GM21367 (cell line): ENCODE results near the gene ODC1.

Experiments
- ATAC-seq: cut with Tn5 transposase; IDR thresholded peaks from one replicate; pipeline ENCODE4 v1.9.1; 2021; ENCODE audit not compliant: unreplicated experiment

ODC1 gene

GRCh38 chr2:10417551-10418335 is 30.4 kb downstream of the ODC1 start:
- no peak for ATAC-seq

DNA sequence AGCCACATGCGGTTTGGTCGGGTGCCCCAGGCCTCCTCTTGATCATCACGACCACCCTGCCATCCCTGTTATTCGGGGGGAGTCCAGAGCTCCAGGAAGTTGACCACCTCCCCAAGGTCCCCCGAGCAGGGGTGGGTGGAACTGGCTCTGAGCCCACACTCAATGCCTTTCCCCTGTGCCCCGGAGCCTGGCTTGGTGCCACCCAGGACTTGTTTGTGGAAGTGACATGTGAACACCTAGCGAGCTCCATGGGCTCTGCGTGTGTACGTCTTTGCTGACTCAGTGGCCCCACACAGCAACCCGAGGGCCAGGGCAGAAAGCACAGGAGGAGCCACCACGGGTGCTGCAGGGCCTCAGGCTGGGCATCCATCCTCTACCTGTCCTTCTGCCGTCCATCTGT is 32.5 kb downstream of the ODC1 start:
- ATAC-seq, result no peak

DNA sequence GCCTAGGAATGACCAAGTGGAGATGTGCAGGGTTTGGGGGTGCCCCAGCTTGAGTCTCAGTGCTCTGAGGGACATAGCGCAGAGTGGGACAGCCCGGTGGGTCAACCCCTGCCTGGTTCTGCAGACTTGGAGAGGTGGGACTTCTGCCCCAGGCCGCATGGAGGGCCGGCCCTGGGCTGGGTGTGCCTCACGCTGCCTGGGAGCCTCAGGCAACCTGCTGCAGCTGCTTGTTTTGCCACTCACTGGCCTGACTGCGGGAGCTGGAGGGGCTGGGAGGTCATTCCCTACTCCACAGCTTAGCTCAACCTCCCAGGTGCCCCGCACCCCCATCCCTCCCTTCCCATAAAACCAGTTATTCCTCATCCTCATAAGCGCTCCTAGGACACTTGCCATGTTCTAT is 33.1 kb downstream of the ODC1 start:
- no peak for ATAC-seq

DNA sequence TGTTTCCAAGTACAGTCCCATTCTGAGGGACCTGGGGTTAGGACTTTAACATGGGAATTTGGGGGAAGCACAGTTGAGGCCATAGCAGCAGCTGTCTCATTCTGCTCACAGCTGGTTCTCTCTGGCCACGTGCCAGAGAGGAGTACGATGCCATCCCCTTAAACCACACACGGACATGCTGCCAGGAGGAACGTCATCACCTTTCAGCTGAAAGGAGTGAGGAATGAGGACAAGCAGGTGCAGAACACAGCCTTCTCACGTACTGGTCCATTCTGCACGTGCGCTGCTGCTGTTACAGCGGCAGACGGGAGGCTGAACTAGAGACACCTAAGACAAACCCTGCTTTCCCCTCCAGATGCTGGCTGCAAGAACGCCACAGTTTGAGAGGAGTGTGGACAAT is 33.5 kb downstream of the ODC1 start:
- ATAC-seq, result no peak

- no peak for ATAC-seq
These were observed 34.1 kb downstream of the ODC1 start for GRCh38 chr2:10413991-10414451.

GRCh38 chr2:10413503-10413902 is 34.6 kb downstream of the ODC1 start:
- ATAC-seq, result no peak

DNA sequence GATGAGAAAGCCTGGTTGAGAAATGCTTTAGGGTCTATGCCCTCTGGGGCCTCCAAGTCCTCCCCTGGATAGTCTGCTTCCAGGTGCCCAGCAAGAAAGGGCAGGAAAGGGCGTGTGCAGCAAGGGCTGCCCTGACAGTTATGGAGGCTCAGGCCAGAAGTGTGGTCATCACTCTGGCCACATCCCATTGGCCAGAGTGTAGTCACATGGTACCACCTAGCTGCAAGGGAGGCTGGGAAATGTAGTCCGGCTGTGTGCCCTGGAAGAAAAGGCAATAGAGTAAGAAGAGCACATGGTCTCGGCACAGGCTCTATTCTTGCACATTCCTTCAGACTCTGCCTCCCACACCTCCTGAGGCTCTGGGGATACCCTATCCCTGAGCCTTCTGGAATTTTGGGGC is 35.7 kb downstream of the ODC1 start:
- peak; percentile 32 for ATAC-seq

- ATAC-seq, result no peak
These were observed 36.6 kb downstream of the ODC1 start for GRCh38 chr2:10411557-10411956.

DNA sequence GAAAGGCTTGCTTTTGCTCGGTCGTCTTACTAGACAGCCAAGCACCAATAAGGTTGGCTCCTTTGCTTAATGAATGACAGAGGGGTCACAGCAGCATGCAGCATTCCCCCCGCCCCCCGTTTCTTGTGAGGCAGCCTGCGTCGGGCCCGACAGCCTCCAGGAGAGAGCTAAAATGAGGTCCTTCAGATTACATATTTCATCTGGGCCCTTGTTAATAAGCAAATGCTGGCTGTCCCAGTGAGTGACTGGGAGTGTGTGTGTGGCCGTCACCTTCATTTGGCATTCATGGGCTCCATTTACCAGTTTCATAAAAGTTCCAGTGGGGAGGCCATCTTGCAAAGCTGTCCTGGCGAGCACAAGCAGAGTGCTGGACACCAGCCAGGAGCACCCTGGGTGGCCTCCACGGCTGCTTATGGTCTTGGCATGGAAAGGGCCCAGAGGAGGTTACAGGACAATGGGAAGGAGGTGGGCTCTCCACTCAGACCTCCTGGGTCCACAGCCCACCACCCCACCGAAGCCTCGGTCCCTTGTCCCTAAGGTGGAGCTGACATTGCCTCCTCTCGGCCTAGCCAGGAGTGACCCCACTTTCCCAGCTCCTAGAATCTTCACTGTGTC is 37.2 kb downstream of the ODC1 start:
- no peak for ATAC-seq

DNA sequence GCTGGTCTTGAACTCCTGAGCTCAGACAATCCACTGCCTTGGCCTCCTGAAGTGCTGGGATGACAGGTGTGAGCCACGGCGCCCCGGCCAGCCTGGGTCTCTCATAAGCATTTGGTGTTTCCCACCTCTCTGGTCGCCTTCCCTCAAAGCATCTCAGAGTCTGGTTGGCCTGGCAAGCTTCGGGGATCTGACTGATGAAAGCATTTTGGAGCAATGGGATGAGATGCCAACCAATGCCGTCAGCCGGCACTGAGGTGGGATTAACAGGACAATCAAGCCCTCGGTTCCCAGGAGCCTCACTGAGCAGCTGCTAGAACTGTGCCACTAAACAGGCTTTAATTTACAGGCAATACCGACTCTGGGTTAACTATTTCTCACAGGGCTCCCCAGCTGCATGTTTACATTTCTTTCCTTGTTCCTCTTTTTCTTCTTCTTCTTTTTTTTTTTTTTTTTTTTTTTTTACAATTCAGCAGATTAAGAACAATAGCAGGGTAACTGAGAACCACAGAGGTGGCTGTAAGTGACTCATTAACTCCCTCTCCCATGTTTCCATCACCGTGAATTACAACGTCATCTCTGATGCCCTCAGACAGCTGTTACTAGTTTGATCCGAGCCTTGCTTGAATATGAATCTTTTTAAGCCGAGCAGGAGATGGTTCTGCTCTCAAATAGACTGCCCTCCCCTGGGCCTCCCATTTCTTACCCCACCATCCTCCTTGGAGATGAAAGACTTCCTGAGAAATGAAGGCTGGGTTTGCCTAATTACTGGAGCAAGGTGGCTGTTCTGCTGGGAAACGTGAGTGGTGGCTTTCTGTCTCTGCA is 37.9 kb downstream of the ODC1 start:
- ATAC-seq, result peak; percentile 54

DNA sequence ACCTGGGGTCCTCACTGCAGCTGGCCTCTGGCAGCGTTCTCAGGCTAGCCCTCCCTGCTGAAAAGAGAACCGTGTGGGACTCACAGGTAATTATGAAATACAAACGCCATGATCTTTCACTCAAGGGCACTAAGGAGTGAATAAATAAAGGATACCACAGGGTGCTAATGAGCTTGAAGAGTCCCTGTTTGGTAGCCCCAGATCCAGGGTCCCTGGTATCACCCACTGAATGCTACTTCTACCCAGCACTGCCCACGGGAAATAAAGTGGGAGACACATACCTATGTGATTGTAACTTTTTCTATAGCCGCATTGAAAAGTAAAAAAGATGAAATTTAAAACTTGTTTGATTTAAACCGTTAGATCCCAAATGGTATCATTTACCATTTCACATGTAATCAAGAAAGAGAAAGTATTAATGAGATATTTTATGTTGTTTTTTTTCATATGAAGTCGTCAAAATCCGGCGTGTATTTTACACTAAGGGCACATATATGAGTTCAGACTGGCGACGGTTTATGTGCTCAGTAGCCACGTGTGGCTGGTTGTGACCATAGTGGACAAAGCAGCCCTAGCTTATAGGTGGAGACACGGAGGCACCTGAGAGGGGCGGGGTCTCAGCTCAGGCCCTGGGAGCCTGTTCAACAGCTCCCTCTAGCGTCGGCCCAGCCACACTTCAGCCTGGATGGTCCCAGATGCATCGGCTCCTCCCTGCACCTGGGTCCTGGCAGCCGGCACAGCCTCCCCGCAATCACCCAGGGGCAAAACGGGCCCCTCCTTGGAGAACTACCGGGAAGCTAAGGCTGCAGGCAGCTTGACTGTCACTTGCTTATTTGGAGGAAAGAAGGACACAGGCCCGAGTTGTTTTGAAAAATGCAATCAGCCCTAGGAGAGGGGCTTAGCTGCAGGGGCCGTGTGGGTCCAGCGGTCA is 39.2 kb downstream of the ODC1 start:
- peak; percentile 54 for ATAC-seq

DNA sequence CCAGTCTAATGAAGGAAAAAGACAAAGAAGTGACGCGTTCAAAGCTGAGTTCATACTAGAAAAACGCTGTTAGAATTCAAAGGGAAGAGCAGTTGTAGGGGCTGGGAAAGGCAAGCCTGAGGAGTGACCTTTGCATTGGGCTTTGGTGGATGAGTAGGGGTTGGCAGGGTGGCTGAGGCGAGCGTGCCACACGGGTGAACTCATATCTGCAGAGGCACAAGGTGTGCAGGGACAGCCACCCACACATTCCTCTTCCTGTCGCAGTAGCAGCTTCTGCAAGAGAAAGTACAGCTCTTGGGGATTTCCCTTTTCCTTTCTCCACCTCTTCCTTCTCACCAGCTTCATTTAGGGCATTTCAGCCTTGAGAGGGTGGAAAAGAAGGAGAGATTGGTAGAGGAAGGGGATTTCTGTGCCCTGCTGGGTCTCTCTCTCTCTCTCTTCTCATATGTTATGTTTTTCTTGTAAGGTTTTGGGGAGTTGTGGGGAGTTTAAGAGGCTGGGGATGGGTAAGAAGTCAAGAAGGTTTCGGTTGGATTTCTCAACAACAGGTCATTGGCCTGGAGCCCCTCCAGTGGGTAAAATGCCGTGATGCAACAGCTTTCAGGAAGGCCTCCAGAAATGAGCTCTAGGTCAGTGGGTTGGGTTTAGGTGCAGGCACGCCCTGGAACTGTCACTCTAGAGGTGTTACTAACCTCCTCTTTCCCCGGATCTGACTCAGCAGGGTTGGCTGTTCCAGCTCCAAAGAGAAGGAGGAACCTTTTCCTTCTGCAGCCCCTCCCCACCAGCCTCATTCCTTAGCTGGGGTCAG is 40.1 kb downstream of the ODC1 start:
- ATAC-seq, result peak; percentile 36

DNA sequence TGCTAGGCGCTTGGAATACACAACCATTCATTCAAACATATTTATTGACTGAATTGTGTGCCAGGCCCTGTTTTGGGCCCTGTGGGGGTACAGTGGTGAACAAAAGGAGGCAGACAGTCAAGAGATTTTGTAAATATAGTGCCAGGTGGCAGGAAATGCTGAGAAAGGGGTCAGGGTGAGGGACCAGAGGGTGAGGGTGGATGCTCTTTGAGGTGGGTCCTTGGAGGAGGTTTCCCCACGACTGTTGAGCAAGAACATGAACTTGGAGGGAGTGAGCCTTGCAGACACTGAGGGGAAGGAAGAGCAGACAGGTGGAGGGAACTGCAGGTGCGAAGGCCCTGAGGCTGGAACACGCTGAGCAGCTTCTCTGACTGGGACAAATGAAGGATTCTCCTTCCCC is 40.7 kb downstream of the ODC1 start:
- ATAC-seq, result no peak

GRCh38 chr2:10406491-10407188 is 41.5 kb downstream of the ODC1 start:
- no peak for ATAC-seq

DNA sequence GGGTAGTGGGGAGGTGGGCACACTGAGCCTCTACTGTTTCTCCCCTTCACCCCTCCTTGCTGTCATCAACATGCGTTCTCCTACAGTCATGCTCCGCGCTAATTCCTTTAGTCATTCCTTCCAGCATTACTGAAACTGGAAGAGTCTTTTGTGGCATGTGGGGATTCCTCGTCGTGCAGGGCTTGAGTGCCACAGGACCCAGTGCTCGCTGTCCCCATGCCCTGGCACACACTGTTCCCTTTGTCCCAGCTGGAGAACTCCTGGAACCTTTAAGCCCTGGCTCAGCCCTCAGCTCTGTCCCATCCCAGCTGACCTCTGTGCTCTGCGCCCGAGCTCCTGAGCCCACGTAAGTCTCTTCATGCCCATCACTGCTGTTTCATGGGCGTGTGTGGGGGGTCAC is 42.1 kb downstream of the ODC1 start:
- ATAC-seq, result no peak

- no peak for ATAC-seq
These were observed 42.7 kb downstream of the ODC1 start for GRCh38 chr2:10405448-10405847.

- no peak for ATAC-seq
These were observed 43.6 kb downstream of the ODC1 start for GRCh38 chr2:10404324-10405143.

DNA sequence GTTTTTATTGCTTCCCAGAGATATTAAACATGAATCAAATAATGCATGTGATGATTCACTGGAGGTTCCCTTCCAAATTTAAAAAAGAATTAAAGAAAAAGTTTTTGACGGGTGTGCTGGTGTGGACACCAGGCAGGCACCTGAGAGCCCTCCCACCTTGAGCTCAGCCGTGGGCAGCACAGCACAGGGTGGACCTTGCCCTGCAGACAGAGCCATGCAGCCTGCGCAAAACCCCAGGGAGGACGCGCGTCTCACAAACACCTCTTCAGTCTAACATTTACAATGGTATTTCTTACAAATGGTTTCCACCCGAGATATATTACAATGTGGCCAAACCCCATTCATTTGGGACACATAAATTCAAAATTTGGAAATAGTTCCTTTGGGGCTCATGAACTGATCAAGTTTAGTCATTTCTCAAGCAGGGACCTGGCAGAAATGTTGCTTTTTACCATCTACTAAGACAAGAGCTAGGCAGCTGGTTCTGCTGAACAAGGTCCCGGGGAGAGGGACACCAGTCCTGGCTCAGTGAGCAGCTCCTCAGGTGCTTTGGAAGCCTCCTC is 45.4 kb downstream of the ODC1 start:
- no peak for ATAC-seq
